Measurements from ENCODE around the gene QDPR.
"Not testable (repeated sequence)": the region's sequence is repeated elsewhere in the genome, so short reads cannot be mapped to it uniquely, and the experiment has no call there.

The QDPR gene

DNA sequence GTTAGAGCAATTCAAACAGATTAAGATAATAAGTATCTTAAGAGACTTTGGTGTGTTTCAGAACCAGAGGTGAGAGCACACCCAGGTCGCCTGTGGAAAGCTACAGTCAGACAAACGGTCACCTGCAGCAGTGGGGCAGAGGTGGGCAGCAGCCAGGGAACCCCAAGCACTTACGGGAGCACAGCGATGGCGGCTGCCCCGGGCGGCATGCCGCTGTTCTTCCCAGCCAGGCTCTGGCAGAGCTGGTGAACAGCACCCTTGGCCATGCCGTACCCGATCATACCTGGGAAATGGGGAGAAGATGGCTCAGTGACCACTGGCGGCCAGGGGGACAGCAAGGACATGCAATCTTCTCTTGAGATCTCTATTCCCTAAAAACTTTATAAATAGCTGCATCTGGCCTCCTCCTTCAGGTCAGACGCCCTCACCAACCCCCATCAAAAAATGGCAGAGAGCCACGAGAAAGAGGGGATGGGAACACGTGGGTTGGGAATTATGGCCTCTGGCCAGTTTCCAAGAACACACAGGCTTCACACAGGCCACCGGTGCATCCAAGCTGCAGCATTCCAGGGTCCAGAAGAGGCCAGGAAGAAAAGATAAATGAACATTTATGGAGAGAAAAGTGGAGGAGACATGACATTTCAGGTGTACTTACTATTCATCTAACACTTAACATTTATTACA, 19.7 kb downstream of the QDPR start:
- DNase-seq (ENCODE audit: low read depth, low spot score): no peak

DNA sequence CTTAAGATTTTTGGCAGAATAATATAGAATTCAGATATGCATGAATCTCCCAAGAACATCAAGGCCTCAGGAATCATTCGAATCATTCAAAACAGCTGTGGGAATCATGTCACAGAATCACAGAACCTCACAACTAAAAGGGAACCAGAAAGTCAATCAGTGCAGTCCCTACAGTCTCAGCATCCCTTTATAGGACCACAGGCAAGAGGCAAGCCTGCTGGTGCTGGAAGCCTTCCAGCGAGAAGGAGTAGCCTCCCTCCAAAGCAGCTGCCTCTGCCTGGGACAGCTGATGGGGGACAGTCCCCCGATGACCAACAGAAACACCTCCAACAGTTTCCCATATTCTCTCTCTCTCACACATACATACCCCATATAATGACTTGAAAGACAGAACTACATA, 20.7 kb downstream of the QDPR start:
- DNase-seq (ENCODE audit: low read depth, low spot score): no peak

DNA sequence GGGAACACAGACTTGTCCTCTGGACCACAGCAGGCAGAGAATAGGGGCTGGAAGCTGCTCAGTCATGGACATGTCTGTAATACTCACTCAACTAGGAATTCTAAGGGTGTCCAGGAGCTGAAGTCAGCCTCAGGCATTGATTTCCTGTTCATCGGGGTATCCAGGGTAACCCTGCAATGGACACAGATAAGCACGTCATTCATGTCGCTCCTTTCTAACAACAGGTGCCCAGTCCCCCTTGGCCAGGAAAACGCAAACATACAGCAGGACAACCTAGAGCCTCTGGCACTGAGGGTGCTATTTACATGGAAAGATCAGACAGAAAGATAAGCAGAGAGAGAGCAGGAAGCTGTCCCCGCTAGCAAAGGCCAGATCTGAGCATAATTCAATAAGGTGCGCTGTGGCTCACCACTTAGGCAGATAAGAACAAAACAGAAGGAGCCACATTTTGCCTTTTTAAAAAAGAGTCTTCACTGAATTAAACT, 21.3 kb downstream of the QDPR start:
- no peak for DNase-seq (ENCODE audit: low read depth, low spot score)

DNA sequence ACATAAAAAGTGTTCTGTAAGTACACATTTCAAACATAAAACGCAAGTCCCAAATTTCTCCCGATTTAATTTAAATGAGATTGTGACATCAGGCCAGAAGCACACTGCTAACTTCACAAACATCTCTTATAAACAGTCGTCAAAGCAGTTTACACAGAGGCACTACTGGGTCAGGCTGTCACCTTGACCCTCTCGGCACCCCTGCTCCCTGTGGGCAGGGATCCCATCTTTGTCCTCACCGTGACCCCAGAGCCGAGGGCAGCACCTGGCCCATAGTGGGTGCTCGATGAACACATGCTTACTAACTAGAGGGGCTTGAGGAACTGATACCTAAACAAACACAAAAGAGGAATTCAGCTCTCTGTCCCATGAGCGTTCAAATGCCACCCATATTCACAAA, 22.2 kb downstream of the QDPR start:
- no peak for DNase-seq (ENCODE audit: low read depth, low spot score)

DNA sequence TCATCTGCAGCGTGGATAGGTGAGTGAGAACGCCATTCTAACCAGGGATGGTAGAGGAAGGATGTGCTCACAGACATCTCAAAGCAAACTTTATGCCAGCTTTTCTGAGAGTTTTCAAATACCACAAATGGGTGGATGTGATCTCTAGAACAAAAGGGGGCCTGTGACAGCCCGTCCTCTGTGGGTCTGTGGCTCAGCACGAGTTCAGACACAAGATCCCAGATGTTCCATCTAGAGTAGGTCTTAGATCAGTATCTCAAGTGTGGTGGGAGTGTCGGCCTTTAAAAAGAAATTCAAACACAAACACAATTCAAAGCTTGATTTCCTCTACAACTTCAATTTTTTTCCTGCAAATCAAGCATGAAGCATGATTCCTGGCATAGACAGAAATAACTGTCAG, 22.8 kb downstream of the QDPR start:
- DNase-seq (ENCODE audit: low read depth, low spot score): no peak

DNA sequence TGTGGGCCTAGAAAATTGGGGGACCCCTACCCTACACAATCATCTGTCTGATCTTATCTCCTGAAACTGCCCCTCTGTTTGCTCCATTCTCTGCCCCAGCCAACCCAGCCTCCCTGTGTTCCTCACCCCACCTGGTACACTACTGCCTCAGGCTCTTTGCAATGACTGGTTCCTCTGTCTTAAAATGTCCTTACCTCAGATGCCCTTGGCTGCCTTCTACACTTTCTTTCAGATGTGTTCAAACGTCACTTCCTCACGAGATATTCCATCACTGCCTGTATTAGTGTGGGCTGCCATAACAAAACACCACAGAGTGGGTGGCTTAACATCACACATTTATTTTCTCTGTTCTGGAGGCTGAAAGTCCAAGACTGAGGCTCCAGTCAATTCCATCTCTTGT, 29.2 kb downstream of the QDPR start:
- DNase-seq (ENCODE audit: low read depth, low spot score): no peak

DNA sequence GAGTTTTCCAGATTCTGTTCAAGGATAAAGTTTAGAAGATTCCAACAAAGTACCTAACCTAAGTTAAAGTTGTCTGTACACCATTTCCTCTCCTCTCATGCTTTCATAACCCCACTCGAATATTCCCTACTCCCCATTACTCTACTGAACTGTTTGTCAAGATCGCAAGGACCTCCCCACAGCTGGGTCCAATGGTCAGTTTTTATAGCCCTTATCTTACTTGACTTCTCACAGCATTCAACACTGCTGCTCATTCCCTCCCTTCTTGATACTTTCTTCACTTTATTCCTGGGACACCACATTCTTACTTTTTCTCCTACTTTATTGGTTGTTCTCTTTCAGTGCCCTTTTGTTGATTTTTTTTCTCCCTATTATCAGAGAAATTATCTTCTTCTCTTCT, 30.9 kb downstream of the QDPR start:
- DNase-seq (ENCODE audit: low read depth, low spot score): no peak

DNA sequence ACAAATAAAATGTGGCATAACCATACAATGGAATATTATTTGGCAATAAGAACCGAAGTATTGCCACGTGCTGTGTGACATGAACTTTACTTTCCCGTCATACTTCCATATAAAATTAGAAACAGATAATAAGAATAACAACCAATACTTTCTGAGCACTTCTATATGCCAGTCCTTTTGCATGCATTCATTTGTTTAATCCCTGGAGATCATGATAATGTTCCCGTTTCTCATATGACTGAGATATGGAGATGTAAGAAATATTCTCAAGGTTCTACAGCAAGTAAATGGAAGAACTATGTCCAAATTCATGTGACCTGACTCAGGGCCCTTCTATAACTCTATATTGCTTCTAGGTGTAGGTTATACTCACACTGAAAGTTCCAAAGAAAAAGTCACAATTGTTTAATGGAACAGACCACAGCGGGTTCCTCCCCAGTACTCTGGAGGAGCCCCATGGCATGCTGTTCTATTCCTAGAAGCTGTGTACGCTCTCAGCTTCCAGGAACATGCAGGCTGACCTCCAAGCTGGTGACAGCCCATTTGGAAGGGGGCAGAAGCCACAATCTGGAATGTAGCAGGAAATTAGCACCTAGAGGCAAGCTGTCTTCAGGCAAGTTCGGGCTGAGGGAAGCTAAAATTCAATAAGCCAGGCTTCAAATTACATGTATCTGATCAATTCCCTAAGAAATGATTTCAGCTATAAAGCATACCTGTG, 31.5 kb downstream of the QDPR start:
- DNase-seq (ENCODE audit: low read depth, low spot score): no peak

DNA sequence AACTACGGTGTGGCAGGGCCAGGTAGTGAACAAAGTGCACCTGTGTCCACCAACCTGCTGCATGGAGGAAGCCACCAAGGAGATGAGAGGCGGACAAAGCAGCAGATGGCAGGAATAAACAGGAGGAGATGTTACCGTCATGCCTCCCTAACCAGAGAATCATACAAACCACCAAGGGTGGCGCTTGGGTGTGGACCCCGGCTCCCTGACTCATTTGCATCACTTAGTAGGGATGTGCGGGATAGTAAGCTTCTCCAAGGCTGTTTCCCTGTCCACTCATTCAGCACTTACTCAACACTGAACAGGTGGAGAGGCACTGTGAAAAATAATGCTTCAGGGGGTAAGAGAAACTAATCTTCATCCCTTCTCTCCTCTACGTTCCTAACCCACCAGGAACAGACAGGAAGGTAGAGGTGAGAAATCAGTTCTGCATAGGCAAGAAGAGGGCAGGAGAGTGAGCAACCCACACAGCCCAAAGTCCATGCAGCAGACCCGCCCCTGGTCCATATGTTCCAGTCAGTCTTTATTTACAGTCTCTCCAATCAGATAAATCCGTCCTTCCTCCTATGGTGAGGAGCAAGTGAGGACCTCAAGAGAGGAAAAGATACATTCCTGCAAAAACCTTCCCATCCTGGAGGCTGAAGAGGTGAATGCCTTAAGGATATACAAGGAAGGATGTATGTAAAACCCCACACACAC, 34.0 kb downstream of the QDPR start:
- no peak for DNase-seq (ENCODE audit: low read depth, low spot score)

DNA sequence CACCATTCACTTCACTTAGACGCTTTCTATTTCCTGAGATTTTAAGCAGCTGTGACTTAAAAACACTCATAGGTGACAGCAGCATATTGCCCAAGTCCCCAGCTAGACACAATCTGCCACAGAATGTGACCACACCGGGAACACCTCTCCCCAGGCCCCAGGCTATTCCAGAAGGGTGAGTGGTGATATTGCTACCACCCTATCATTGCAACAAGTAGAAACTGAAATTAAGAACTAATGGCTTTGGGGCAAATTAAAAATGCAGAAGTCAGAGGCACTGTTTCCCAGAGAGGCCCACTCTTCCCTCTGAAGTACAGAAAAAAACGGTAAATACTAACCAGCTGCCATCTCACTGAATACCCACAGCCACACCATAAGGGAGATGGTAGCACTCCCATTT, 35.0 kb downstream of the QDPR start:
- DNase-seq (ENCODE audit: low read depth, low spot score): no peak

DNA sequence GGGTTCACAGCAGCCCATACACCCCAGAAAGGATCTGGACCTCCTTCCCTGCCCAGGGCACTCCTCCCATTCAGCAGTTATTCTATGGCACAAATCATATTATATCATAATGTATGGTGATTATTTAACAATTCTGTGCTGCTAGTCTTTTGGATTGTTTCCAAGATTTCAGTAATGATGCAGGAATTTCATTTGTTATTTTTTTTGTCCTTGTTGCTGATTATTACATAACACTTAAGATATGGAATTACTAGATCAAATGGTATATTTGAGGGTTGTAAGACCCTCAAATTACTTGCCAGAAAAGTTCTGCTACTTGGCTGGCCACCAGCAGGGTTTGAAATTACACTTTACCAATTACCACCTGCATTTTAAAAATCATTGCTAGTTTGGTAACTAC, 36.4 kb downstream of the QDPR start:
- DNase-seq (ENCODE audit: low read depth, low spot score): no peak

DNA sequence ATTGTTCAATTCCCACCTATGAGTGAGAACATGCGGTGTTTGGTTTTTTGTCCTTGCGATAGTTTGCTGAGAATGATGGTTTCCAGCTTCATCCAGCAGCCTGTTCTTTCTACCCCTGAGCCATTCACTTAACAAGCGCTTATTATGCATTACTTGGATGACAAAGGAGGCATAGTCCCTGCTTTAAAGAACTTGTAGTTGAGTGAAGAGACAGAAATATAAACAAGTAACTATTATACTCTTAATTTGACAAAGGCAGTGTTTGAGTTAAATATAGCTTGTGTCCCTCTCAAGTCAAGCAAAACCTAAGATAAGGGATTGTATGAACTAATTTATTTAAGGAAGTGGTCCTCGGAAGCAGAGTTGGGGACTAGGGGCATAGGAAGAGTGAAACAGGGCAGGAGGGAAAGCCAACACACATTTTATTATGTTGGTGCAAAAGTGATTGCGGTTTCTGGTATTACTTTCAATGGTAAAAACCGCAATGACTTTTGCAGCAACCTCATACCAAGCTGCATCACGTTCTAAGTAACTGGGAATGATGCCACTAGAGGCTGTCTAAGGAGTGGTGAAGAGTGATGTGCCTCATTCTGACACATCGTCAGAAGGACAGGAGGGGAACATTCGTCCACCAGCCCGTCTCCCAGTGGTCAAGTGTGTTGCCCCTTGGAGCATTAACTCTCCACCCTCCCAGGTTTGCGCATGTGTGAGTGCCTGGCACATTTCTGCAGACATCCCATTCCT, 41.8 kb downstream of the QDPR start:
- no peak for DNase-seq (ENCODE audit: low read depth, low spot score)

DNA sequence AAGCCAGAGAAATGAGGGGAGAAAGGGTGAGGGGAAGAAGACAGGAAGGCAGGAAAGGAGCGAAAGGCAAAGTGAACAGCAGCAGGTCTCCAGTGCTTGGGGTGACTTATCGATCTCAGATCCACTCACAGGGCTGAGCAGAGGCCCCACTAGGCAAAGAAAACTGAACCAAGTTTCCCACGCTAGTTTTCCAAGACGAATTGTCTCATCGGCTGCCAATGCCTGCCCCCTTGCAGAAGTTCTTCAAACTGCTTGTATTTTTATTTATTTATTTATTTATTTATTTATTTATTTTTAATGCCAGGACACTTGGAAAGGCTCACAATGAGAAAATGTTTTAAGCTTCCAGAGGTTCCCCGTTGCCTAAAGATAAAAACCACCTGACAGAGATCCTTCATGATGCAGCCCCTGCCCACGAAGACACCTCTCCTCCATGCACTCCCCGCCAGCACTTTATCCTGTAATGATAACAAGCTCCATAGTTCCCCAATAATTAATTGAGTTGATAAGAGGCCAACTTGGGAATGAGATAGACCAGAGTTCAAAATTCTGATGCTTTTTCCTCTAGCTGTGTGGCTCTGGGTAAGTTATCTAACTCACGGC, 43.2 kb downstream of the QDPR start:
- DNase-seq (ENCODE audit: low read depth, low spot score): no peak

DNA sequence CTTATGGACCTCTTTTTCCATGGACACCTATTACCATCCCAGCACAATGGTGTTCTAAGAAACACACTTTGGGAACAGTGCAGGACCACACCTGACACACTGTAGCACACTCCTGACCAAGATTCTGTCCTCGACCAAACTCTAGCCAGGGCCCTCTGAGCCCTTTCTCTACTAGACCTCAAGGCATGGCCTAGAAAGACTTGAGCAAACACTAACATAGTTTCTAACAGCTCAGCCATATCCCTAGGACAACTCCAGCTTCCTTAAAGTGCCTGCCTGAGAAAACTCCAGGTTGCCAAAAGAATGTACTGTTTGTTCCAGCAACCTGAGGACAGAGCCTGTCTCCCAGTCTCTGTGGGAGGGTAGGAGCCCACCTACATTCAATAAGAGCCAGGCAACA, 48.3 kb downstream of the QDPR start:
- no peak for DNase-seq (ENCODE audit: low read depth, low spot score)

DNA sequence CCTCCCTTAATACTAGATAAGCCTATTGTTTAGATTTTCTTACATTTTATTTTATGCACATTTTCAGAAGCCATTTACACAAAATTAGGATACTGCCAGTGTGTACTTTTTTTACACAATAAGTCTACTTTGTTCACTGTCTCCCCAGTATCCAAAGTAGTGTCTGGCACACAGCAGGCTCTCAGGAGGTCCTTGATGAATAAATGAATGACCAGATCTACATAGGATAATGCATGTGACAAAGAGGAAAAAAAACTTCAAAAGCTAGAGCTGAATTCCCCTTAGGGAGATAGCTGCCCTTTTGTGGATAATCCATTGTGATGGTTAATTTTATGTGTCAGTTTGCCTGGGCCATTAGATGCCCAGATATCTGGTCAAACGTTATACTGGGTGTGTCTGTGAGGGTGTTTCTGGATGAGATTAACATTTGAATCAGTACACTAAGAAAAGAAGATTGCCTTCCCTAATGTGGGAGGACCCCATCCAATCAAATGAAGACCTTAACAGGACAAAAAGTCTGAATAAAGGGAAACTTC, 61.6 kb downstream of the QDPR start:
- DNase-seq (ENCODE audit: low read depth, low spot score): no peak

DNA sequence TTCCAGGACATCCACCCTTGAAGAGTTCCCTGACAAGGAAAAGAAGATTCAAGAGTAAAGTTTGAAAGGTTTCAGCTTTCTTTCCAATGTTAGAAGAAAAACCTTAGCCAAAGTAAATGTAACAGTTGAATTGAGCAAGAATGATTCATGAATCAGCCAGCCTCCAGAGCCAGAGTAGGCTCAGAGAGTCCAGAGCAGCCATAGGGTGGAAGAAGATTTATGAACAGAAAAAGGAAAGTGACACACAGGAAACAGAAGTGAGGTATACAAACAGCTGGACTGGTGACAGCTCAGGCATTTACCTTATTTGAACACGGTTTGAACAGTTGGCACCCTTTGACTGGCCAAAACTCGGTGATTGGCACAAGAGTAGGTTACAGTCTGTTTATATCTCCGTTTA, 63.2 kb downstream of the QDPR start:
- no peak for DNase-seq (ENCODE audit: low read depth, low spot score)

DNA sequence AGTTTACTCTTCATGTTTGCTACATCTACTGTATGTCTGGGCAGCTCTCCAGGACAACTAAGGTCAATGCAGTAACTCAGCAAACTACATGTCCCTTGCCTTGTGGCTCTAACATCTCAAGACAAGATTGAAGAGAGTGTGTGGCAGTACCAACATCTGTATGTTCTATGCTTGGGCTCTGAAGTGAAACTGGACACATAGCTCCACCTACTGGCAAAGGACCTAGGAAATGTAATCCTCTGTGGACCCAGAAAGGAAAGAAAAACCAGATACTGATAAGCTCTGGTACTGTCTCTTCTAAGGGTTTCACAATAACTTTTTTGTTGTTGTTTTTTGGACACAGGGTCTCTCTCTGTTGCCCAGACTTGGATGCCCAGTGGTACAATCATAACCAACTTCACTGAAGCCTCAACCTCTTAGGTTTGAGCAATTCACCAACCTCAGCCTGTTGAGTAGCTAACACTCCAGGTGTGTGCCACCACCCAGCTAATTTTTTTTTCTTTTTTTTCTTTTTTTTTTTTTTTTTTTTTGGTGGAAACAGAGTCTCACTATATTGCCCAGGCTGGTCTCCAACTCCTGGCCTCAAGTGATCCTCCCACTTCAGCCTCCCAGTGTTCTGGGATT, 64.1 kb downstream of the QDPR start:
- DNase-seq (ENCODE audit: low read depth, low spot score): peak; percentile 42

DNA sequence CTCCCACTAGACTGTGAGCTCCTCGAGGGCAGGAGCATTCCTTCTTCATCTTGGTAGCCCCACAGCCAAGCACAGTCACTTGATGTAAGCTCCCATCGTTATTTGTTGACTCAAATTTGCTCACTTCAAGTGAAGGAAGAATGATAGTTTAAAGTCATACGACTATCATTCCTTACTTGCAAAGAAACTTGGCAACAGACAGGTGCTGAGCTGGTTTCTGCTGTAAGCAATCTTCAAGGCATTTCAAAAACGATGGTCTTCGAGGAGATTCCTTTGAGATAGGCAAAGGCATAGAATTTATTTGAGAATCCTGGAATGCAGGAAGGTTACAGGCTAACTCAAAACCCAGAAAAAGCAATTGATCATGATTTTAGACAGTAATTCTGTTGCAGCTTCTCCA, 64.8 kb downstream of the QDPR start:
- DNase-seq (ENCODE audit: low read depth, low spot score): no peak

DNA sequence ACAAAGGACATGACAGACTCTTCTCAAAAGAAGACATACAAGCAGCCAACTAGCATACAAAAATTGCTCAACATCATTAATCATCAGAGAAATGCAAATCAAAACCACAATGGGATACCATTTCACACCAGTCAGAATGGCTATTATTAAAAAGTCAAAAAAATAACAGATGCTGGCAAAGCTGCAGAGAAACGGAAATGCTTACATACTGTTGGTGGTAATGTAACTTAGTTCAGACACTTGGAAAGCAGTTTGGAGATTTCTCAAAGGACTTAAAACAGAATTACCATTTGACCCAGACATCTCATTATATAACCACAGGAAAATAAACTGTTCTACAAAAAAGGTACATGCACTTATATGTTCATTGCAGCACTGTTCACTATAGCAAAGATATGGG, 69.4 kb downstream of the QDPR start:
- not testable (repeated sequence) for DNase-seq (ENCODE audit: low read depth, low spot score)

DNA sequence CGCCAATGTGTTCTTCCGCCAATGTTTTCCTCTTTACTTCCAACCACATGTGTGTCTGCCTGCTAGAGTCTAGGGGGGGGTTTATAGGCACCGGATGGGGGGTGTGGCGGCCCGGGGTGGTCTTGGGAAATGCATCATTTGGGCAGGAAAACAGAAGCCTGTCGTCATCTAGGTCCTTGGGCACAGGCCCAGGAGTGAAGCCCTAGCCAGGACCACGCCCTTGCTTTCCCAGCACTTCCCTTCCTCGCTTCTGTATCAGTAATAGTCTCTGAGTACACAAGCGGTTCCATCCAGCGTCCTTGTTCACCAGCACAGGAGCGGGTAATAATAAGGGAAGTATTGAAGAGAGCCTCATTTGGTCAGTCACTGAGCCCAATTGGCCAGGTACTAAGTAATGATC, 74.5 kb downstream of the QDPR start:
- no peak for DNase-seq (ENCODE audit: low read depth, low spot score)

DNA sequence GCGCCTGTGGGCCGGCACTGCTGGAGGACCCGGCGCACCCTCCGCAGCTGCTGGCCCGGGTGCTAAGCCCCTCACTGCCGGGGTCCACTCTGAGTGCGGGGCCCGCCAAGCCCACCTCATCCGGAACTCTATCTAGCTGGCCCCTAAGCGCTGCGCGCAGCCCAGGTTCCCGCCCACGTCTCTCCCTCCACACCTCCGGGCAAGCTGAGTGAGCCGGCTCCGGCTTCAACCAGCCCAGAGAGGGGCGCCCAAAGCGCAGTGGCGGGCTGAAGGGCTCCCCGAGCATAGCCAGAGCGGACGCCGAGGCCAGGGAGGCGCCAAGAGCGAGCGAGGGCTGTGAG, 75.2 kb downstream of the QDPR start:
- no peak for DNase-seq (ENCODE audit: low read depth, low spot score)

Measured in iPS DF 19.7 (cell line).